Measurements from ENCODE around the gene ZNF692. TPM values are rescaled to one million over a fixed set of nuclear protein-coding genes. Genes with fewer than 3 reads are reported as not detected.

ZNF692 gene
- total RNA-seq, 4 donors from 2014 or later, result 41.8 to 100 (median 64.6) TPM

DNA sequence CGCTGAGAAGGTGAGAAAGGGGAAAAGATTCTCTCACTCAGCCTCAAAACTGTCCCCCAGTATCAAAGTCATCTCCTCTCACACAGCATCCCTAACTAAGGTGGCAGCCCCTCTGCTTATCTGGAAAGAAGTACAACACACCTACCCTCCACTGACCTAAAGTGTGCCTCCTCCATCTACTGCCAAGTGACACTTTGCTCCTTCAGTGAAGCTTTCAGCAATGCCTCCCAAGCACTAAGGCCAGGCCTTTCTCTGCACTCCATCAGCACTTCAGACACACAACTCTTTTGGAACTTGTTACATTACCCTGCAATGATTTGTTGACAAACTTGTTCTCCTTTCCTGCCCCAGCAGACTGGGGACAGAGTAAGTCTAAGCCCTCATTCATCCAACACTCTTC is 34.6 kb downstream of the ZNF692 start:
- no peak for TF ChIP-seq POLR2AphosphoS5 (IDR thresholded peaks at IDR 0.05)
- no peak for TF ChIP-seq EP300 (IDR thresholded peaks at IDR 0.05; ENCODE audit: low read depth)
- intact Hi-C loops (cut with DNase I; ENCODE audit: low total_unique reads), result no loop called here

DNA sequence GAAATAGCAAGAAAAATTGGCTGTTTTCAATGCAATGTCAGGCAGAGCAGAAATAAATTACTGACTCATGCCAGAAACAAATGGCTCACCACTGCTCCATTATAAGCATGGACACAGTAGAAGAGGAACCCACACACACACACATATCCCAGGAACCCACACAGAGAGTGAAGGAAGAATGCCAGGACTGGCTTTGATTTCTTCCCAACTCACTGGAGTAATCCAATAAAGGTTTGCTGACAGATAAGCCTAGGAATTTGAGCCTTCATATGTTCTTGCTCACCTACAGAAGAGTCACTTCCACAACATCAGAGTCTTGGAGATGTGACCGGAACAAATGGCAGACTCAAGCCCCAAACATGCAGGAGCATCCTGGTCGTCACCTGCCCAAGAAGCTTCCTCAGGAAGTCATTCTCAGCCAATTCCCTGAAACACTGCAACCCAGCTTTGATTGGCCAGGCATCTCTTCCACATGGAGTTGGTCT is 35.3 kb downstream of the ZNF692 start:
- H3K9me3 ChIP-seq, result no peaks in the 10 kb centered on the region
- in situ Hi-C loops (cut with MboI; ENCODE audit: low pct_ligation_motif_present in 1 of 4, low pct_unique_long_range_greater_than_20kb in 1 of 4, low sequenced_read_pairs in 3 of 4), result no loop called here
- H3K4me3 ChIP-seq, result peak overlapping the region in 1 of 4 donors; percentile 67
- TF ChIP-seq POLR2A (IDR thresholded peaks at IDR 0.05), result no peak
- no peak for TF ChIP-seq EP300 (IDR thresholded peaks at IDR 0.05; ENCODE audit: low read depth)
- no peak for TF ChIP-seq POLR2AphosphoS5 (IDR thresholded peaks at IDR 0.05)
- TF ChIP-seq CTCF (IDR thresholded peaks at IDR 0.05), result no peak
- intact Hi-C loops (cut with DNase I; ENCODE audit: low total_unique reads), result no loop called here
- H3K36me3 ChIP-seq, result peaks cover 0 to 8% (median 0%) of the 10 kb centered on the region in 4 donors
- no peak for DNase-seq
- no peaks in the 10 kb centered on the region for H3K27me3 ChIP-seq
- peaks cover 38 to 52% (median 43%) of the 10 kb centered on the region in 4 donors for H3K4me1 ChIP-seq
- WGBS, 2 donors (ENCODE audit: low coverage in 1 of 2), result 80 to 89% methylated on average over 1 to 2 of the region's 2 CpGs
- H3K27ac ChIP-seq, result no peak overlapping the region

More for the DNA sequence above, 34.6 kb downstream of the ZNF692 start:
- H3K4me1 ChIP-seq, result peaks cover 38 to 52% (median 43%) of the 10 kb centered on the region in 4 donors
- H3K9me3 ChIP-seq, result no peaks in the 10 kb centered on the region
- DNase-seq, result no peak
- H3K27me3 ChIP-seq, result no peaks in the 10 kb centered on the region
- H3K4me3 ChIP-seq, result peak overlapping the region in 2 of 4 donors; percentile 67 to 76
- no peak overlapping the region for H3K27ac ChIP-seq
- peaks cover 0 to 8% (median 0%) of the 10 kb centered on the region in 4 donors for H3K36me3 ChIP-seq
- in situ Hi-C loops (cut with MboI; ENCODE audit: low pct_ligation_motif_present in 1 of 4, low pct_unique_long_range_greater_than_20kb in 1 of 4, low sequenced_read_pairs in 3 of 4), result no loop called here
- 96 to 100% methylated on average over 1 of the region's 1 CpG for WGBS, 2 donors (ENCODE audit: low coverage in 1 of 2)

GRCh38 chr1:248822148-248823032 is 36.5 kb downstream of the ZNF692 start:
- no peaks in the 10 kb centered on the region for H3K9me3 ChIP-seq
- H3K4me3 ChIP-seq, result peak overlapping the region in 1 of 4 donors; percentile 4
- H3K36me3 ChIP-seq, result peaks cover 0 to 8% (median 0%) of the 10 kb centered on the region in 4 donors
- no peak for TF ChIP-seq EP300 (IDR thresholded peaks at IDR 0.05; ENCODE audit: low read depth)
- TF ChIP-seq CTCF (IDR thresholded peaks at IDR 0.05), result no peak
- no peak for TF ChIP-seq POLR2AphosphoS5 (IDR thresholded peaks at IDR 0.05)
- TF ChIP-seq POLR2A (IDR thresholded peaks at IDR 0.05), result no peak
- no peak for DNase-seq
- in situ Hi-C loops (cut with MboI; ENCODE audit: low pct_ligation_motif_present in 1 of 4, low pct_unique_long_range_greater_than_20kb in 1 of 4, low sequenced_read_pairs in 3 of 4) (no loop called here), intact Hi-C loops (cut with DNase I; ENCODE audit: low total_unique reads) (no loop called here)
- 87% methylated on average over 5 to 15 of the region's 15 CpGs for WGBS, 2 donors (ENCODE audit: low coverage in 1 of 2)
- H3K27me3 ChIP-seq, result no peaks in the 10 kb centered on the region
- H3K4me1 ChIP-seq, result peaks cover 36 to 52% (median 42%) of the 10 kb centered on the region in 4 donors
- no peak overlapping the region for H3K27ac ChIP-seq

- H3K27me3 ChIP-seq, result no peaks in the 10 kb centered on the region
- WGBS, 2 donors (ENCODE audit: low coverage in 1 of 2), result 90% methylated on average over 7 of the region's 7 CpGs; no CpG with 5 or more reads in 1 of the 2 donors
- H3K36me3 ChIP-seq, result peaks cover 0 to 9% (median 0%) of the 10 kb centered on the region in 4 donors
- H3K4me3 ChIP-seq, result no peak overlapping the region
- no peaks in the 10 kb centered on the region for H3K9me3 ChIP-seq
- peaks cover 30 to 45% (median 37%) of the 10 kb centered on the region in 4 donors for H3K4me1 ChIP-seq
- intact Hi-C loops (cut with DNase I; ENCODE audit: low total_unique reads) (no loop called here), in situ Hi-C loops (cut with MboI; ENCODE audit: low pct_ligation_motif_present in 1 of 4, low pct_unique_long_range_greater_than_20kb in 1 of 4, low sequenced_read_pairs in 3 of 4) (no loop called here)
- TF ChIP-seq EP300 (IDR thresholded peaks at IDR 0.05; ENCODE audit: low read depth) (no peak), POLR2A (IDR thresholded peaks at IDR 0.05) (no peak), POLR2AphosphoS5 (IDR thresholded peaks at IDR 0.05) (no peak), CTCF (IDR thresholded peaks at IDR 0.05) (no peak)
- DNase-seq, result no peak
- no peak overlapping the region for H3K27ac ChIP-seq
These were observed 37.2 kb downstream of the ZNF692 start for GRCh38 chr1:248821641-248822040.

Measured in transverse colon (tissue), 4 donors.